Lower leg skin (tissue), 4 donors: ENCODE results near the gene VPS41. TPM values are rescaled to one million over a fixed set of nuclear protein-coding genes. Genes with fewer than 3 reads are reported as not detected.

ENCODE experiments used
- DNase-seq, 2 donors: peaks; one replicate each; pipeline ENCODE4 v3.0.0-alpha.2; 2019; ENCODE audit warnings: low spot score in 2 of 2
- H3K4me3 ChIP-seq: fragments of 200-600 bp; sonication (generic); 2 replicates; pipeline ENCODE4 v1.5.1; 2017; ENCODE audit warnings: mild to moderate bottlenecking, low read depth; ENCODE audit not compliant: poor library complexity, severe bottlenecking
- CTCF ChIP-seq, 3 donors: fragments of 450-650 bp; IDR thresholded peaks; one replicate each; pipeline ENCODE4 v1.5.1; 2016; ENCODE audit warnings: antibody characterized with exemption in 3 of 3, mild to moderate bottlenecking in 3 of 3, moderate library complexity in 2 of 3
- POLR2A ChIP-seq, 2 donors: fragments of 450-650 bp; IDR thresholded peaks; one replicate each; pipeline ENCODE4 v1.6.1; 2016 to 2017; ENCODE audit warnings: antibody characterized with exemption in 2 of 2, mild to moderate bottlenecking in 1 of 2, moderate library complexity in 1 of 2
- WGBS, 2 donors: methylation state at CpG; one replicate each; pipeline ENCODE4 v1.1.5; 2018; 5-methylcytosine and 5-hydroxymethylcytosine counted together
- intact Hi-C: fragments of 100-400 bp; cut with DNase I; formaldehyde crosslinking; loops from one replicate; pipeline ENCODE4 v1.15.0; 2023; ENCODE audit warnings: low total_unique reads
- total RNA-seq, 4 donors: library from RNA; depleted of rRNA; stranded (reverse); fragments of >200 nt; gene quantifications; one replicate each; pipeline ENCODE4 v1.1.0, GENCODE V29; 2016

Gene VPS41
- total RNA-seq, 4 donors from 2014 or later = 37.8 to 47.7 (median 41.0) TPM

- intact Hi-C loops = loop anchor here (10.0 kb wide), 1 partner anchor 642 kb away; no protein-coding TSS in a partner anchor
These were observed 192.6 kb downstream of the VPS41 start for GRCh38 chr7:38716397-38716796.

GRCh38 chr7:38709123-38709522, 199.9 kb downstream of the VPS41 start:
- WGBS, 2 donors = 74 to 78% methylated on average over 4 of the region's 4 CpGs
- no peak for TF ChIP-seq CTCF (IDR thresholded peaks at IDR 0.05)
- no peak for TF ChIP-seq POLR2A (IDR thresholded peaks at IDR 0.05)
- no peak overlapping the region for H3K4me3 ChIP-seq
- DNase-seq = no peak
- intact Hi-C loops = no loop called here

More at GRCh38 chr7:38716397-38716796, 192.6 kb downstream of the VPS41 start:
- 91 to 94% methylated on average over 4 of the region's 4 CpGs for WGBS, 2 donors
- DNase-seq = no peak
- H3K4me3 ChIP-seq = no peak overlapping the region
- TF ChIP-seq CTCF (IDR thresholded peaks at IDR 0.05) (no peak), POLR2A (IDR thresholded peaks at IDR 0.05) (no peak)

- TF ChIP-seq CTCF (IDR thresholded peaks at IDR 0.05) (no peak), POLR2A (IDR thresholded peaks at IDR 0.05) (no peak)
- intact Hi-C loops = no loop called here
- DNase-seq = no peak
- no peak overlapping the region for H3K4me3 ChIP-seq
These were observed 204.2 kb downstream of the VPS41 start for GRCh38 chr7:38704751-38705150.

DNA sequence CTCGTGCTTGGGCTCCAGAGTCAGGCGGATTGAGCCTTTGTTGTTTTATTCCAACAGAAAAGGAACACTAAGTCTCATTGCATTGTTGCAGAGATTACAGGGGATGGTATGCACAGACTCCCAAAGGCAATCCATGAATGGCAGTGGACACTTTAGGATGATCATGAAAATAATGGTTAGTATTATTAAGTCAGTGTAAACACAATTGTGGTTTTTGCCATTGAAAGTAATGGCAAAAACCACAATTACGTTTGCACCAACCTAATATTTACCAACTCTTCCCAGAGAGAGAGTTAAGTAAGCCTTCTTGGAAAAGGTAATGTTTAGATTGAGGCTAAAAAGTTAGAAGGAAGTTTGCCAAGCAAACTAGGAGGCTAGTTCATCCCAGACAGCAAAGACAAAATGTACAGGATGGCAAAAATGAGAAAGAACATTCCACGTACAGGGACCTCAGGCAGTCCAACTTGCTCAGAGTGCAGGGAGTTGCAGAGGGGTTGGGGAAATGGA, 204.9 kb downstream of the VPS41 start:
- 72 to 78% methylated on average over 4 of the region's 4 CpGs for WGBS, 2 donors
- TF ChIP-seq POLR2A (IDR thresholded peaks at IDR 0.05) (no peak), CTCF (IDR thresholded peaks at IDR 0.05) (no peak)
- no peak overlapping the region for H3K4me3 ChIP-seq
- intact Hi-C loops = no loop called here
- DNase-seq = no peak

DNA sequence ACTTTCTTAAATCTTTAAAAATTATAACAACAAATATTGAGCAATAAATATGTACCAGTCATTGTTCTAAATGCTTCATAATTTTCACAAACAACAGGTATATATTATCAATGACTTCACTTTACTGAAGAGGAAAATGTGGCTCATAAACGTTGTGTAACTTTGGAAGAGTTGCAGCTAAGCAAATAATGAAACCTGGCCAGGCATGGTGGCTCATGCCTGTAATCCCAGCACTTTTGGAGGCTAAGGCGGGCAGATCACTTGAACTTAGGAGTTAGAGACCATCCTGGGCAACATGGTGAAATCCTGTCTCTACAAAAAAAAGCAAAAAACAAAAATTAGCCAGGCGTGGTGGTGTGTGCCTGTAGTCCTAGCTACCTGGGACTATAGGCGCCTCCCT, 205.9 kb downstream of the VPS41 start:
- intact Hi-C loops = no loop called here
- no peak for DNase-seq
- TF ChIP-seq CTCF (IDR thresholded peaks at IDR 0.05) = no peak
- TF ChIP-seq POLR2A (IDR thresholded peaks at IDR 0.05) = no peak
- 84 to 90% methylated on average over 4 of the region's 4 CpGs for WGBS, 2 donors
- no peak overlapping the region for H3K4me3 ChIP-seq

GRCh38 chr7:38702002-38702535, 206.9 kb downstream of the VPS41 start:
- TF ChIP-seq POLR2A (IDR thresholded peaks at IDR 0.05) (no peak), CTCF (IDR thresholded peaks at IDR 0.05) (no peak)
- intact Hi-C loops = no loop called here
- 87 to 91% methylated on average over 10 of the region's 10 CpGs for WGBS, 2 donors
- H3K4me3 ChIP-seq = no peak overlapping the region
- DNase-seq = no peak
